GM10248 (cell line): ENCODE measurements around the gene STARD5.

Experiments used
- CTCF ChIA-PET: fragments of 300-600 bp; sonication (Branson Sonifier 250); formaldehyde crosslinking; extraction: SDS; loops from one replicate; lab custom pipeline; 2021; ENCODE audit warnings: antibody characterized with exemption; lab: Yijun Ruan, JAX
- POLR2A ChIA-PET: fragments of 350-650 bp; sonication (Branson Sonifier 250); formaldehyde crosslinking; extraction: SDS; loops from one replicate; lab custom pipeline; 2020; ENCODE audit warnings: antibody characterized with exemption; lab: Yijun Ruan, JAX
- DNase-seq: peaks from one replicate; pipeline ENCODE4 v3.0.0; 2012; ENCODE audit errors: extremely low spot score
- CTCF ChIP-seq: IDR thresholded peaks from 2 replicates; pipeline ENCODE4 v1.5.1; 2012; ENCODE audit warnings: mild to moderate bottlenecking, low read depth; ENCODE audit errors: extremely low read depth, missing control alignments, control extremely low read depth

STARD5 gene

GRCh38 chr15:81282606-81282895, 41.4 kb downstream of the STARD5 start:
- no peak for DNase-seq
- no peak for TF ChIP-seq CTCF
- POLR2A ChIA-PET = no interaction called here
- CTCF ChIA-PET = interaction anchor here (1.3 to 8.7 kb wide), 7 partner anchors 9 to 49 kb away, joined by 3 to 73 read pairs (median 11); no protein-coding TSS in a partner anchor

- DNase-seq = no peak
- ChIA-PET CTCF (interaction anchor here (0.7 to 8.7 kb wide), 8 partner anchors 9 to 119 kb away, joined by 3 to 73 read pairs (median 9); no protein-coding TSS in a partner anchor), POLR2A (no interaction called here)
- TF ChIP-seq CTCF = no peak
Measured at GRCh38 chr15:81281766-81282605, 42.0 kb downstream of the STARD5 start.

- no peak for TF ChIP-seq CTCF
- ChIA-PET CTCF (interaction anchor here (1.4 to 8.7 kb wide), 3 partner anchors 10 to 20 kb away, joined by 3 to 73 read pairs (median 35); no protein-coding TSS in a partner anchor), POLR2A (no interaction called here)
- no peak for DNase-seq
Measured at GRCh38 chr15:81281456-81281735, 42.5 kb downstream of the STARD5 start.

- ChIA-PET POLR2A (no interaction called here), CTCF (interaction anchor here (1.2 to 8.7 kb wide), 7 partner anchors 11 to 119 kb away, joined by 3 to 73 read pairs (median 6); no protein-coding TSS in a partner anchor)
- DNase-seq = no peak
- TF ChIP-seq CTCF = no peak
Measured at GRCh38 chr15:81280696-81281455, 43.1 kb downstream of the STARD5 start.

GRCh38 chr15:81279621-81280485, 44.1 kb downstream of the STARD5 start:
- ChIA-PET CTCF (interaction anchor here (1.1 to 8.7 kb wide), 9 partner anchors 12 to 130 kb away, joined by 3 to 73 read pairs (median 5); no protein-coding TSS in a partner anchor), POLR2A (no interaction called here)
- no peak for DNase-seq
- TF ChIP-seq CTCF = no peak
